GM12878 (cell line): ENCODE measurements around the gene CD151. TPM values are rescaled to one million over a fixed set of nuclear protein-coding genes. Genes with fewer than 3 reads are reported as not detected.

Experiments
- ASH2L ChIP-seq: fragments of 300-600, 200-600 bp; sonication (generic); IDR thresholded peaks from 2 replicates; pipeline ENCODE4 v1.6.1; 2017; ENCODE audit warnings: low read depth, mild to moderate bottlenecking, borderline replicate concordance
- CBX5 ChIP-seq: sonication (generic); IDR thresholded peaks from 2 replicates; pipeline ENCODE4 v1.6.1; 2016; ENCODE audit warnings: low read depth, moderate library complexity, mild to moderate bottlenecking, inconsistent platforms
- CEBPZ ChIP-seq: fragments of 150-350 bp; IDR thresholded peaks from 2 replicates; pipeline ENCODE4 v1.6.1; 2016; ENCODE audit warnings: low read depth, low read length
- FOS ChIP-seq: IDR thresholded peaks from 3 replicates; pipeline ENCODE4 v1.6.1; 2011; ENCODE audit warnings: borderline replicate concordance; ENCODE audit not compliant: insufficient read length; ENCODE audit errors: extremely low read depth
- HDGF ChIP-seq: fragments of 450-650 bp; IDR thresholded peaks from 2 replicates; pipeline ENCODE4 v1.6.1; 2016; ENCODE audit warnings: antibody characterized with exemption
- IRF3 ChIP-seq: fragments of 450-650 bp; IDR thresholded peaks from 2 replicates; pipeline ENCODE4 v1.6.1; 2014; ENCODE audit warnings: mild to moderate bottlenecking
- KLF5 ChIP-seq: fragments of 450-650 bp; IDR thresholded peaks from 2 replicates; pipeline ENCODE4 v1.6.1; 2014; ENCODE audit warnings: mild to moderate bottlenecking; ENCODE audit not compliant: partially characterized antibody
- MTA2 ChIP-seq: fragments of 450-650 bp; IDR thresholded peaks from 2 replicates; pipeline ENCODE4 v1.6.1; 2016; ENCODE audit warnings: low read depth, mild to moderate bottlenecking, moderate library complexity
- MTA3 ChIP-seq: IDR thresholded peaks from 2 replicates; pipeline ENCODE4 v1.6.1; 2012; ENCODE audit warnings: low read length, inconsistent platforms, borderline replicate concordance
- NFYB ChIP-seq: IDR thresholded peaks from 2 replicates; pipeline ENCODE4 v1.6.1; 2011; ENCODE audit warnings: low read depth, mild to moderate bottlenecking, low read length, improper control_type of control experiment, moderate library complexity; ENCODE audit not compliant: insufficient read depth
- NR2F1 ChIP-seq: fragments of 450-650 bp; conservative IDR thresholded peaks from 2 replicates; pipeline ENCODE4 v1.6.1; 2017; ENCODE audit warnings: mild to moderate bottlenecking
- POLR2AphosphoS2 ChIP-seq: IDR thresholded peaks from 2 replicates; pipeline ENCODE4 v1.6.1; 2011; ENCODE audit warnings: low read depth, mild to moderate bottlenecking, low read length, improper control_type of control experiment, moderate library complexity
- SIN3A ChIP-seq: IDR thresholded peaks from 2 replicates; pipeline ENCODE4 v1.6.1; 2012; ENCODE audit warnings: low read depth, low read length, improper control_type of control experiment
- SMAD1 ChIP-seq: fragments of 450-650 bp; IDR thresholded peaks from 2 replicates; pipeline ENCODE4 v1.6.1; 2018; ENCODE audit warnings: mild to moderate bottlenecking, low read depth; ENCODE audit not compliant: partially characterized antibody
- SMARCA5 ChIP-seq: fragments of 450-650 bp; IDR thresholded peaks from 2 replicates; pipeline ENCODE4 v1.6.1; 2017; ENCODE audit warnings: mild to moderate bottlenecking
- SP1 ChIP-seq: IDR thresholded peaks from one replicate; pipeline ENCODE4 v1.6.1; 2011; ENCODE audit warnings: low read depth, low read length
- TCF3 ChIP-seq: IDR thresholded peaks from 2 replicates; pipeline ENCODE4 v1.6.1; 2012; ENCODE audit warnings: low read depth, mild to moderate bottlenecking, low read length, borderline replicate concordance; ENCODE audit not compliant: insufficient read depth
- ZBTB33 ChIP-seq: fragments of 450-650 bp; IDR thresholded peaks from 2 replicates; pipeline ENCODE4 v1.6.1; 2017; ENCODE audit warnings: mild to moderate bottlenecking
- ZBTB40 ChIP-seq: fragments of 450-650 bp; IDR thresholded peaks from 2 replicates; pipeline ENCODE4 v1.6.1; 2016; ENCODE audit warnings: mild to moderate bottlenecking, moderate library complexity, borderline replicate concordance
- ZNF217 ChIP-seq: fragments of 450-650 bp; IDR thresholded peaks from 2 replicates; pipeline ENCODE4 v1.6.1; 2017; ENCODE audit warnings: antibody characterized with exemption, mild to moderate bottlenecking
- ZNF274 ChIP-seq: IDR thresholded peaks from one replicate; pipeline ENCODE4 v1.8.0; 2011; ENCODE audit not compliant: insufficient read length, insufficient read depth
- polyA plus RNA-seq, 11 experiments: library from polyadenylated mRNA; depleted of rRNA in 4 of 11; unstranded in 6 of 11; stranded (reverse) in 5 of 11; fragments of >200 nt; fragmentation: Nextera tagmentation in 4 of 11; fragmentation: Illumina TruSeq in 1 of 11; extraction: Ambion mirVana in 4 of 11; extraction: Trizol in 1 of 11; gene quantifications; 1 replicate in 1 of 11; 2 replicates in 10 of 11; pipeline versions ENCODE4 v1.2.1 to v1.2.3, GENCODE V29; 2011 to 2016; ENCODE audit warnings: inconsistent platforms in 2 of 11, missing spikeins in 2 of 11, low read depth in 1 of 11
- total RNA-seq, 4 experiments: library from RNA; depleted of rRNA in 3 of 4; stranded (reverse); fragments of >200 nt in 3 of 4; fragmentation: Illumina TruSeq in 1 of 4; extraction: Trizol in 1 of 4; gene quantifications; 2 replicates each; pipeline versions ENCODE4 v1.2.1 to v1.2.3, GENCODE V29; 2013 to 2021

The CD151 gene
- total and polyA plus RNA-seq, 10 of the 15 experiments (the other 5 are each of a cell fraction or from before 2014, with no cell fraction given) = 0.52 to 41.7 (median 14.7) TPM

GRCh38 chr11:842370-843002 is 9.7 kb downstream of the CD151 start, which contains the start of the genes POLR2L and TSPAN4 (continued):
- TF ChIP-seq CEBPZ (no peak), ASH2L (no peak), ZNF217 (peak; percentile 74; the same call in 1 of the 2 replicates), IRF3 (peak; percentile 60; the same call in 1 of the 2 replicates), SIN3A (peak; percentile 82; the same call in 1 of the 2 replicates), SP1 (peak; percentile 78), ZNF274 (no peak), SMAD1 (no peak), NFYB (no peak), TCF3 (peak; percentile 86), CBX5 (no peak), ZBTB40 (no peak), MTA2 (no peak), ZBTB33 (no peak), POLR2AphosphoS2 (peak; percentile 95), HDGF (no peak), NR2F1 (peak; percentile 79), MTA3 (no peak), FOS (no peak), SMARCA5 (peak; percentile 74; the same call in 1 of the 2 replicates), KLF5 (peak; percentile 100)
